ENCODE data around the gene NIPBL.
"Not testable (repeated sequence)": the region's sequence is repeated elsewhere in the genome, so short reads cannot be mapped to it uniquely, and the experiment has no call there.

NIPBL gene

DNA sequence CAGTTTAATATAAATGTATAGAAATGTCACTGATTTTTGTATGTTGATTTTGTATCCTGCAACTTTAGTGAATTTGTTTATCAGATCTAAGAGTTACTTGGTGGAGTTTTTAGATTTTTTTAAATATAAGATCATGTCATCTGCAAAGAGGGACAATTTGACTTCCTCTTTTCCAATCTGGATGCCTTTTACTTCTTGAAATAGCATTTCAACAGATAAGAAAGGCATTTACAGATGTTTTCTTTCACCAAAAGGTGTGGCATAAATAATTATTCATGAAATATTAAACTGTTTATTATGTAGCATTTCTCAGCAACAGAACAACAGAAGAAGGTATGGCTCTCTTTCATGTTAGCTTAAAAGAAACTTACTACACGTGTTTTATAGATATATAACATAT lies 34.9 kb upstream of the NIPBL start:
- Mint-ChIP-seq H3K36me3 (ENCODE audit: low read depth) (no peaks in the 10 kb centered on the region), H3K27ac (no peak overlapping the region), H3K9me3 (peaks cover 7% of the 10 kb centered on the region), H3K4me3 (no peak overlapping the region), H3K4me1 (no peaks in the 10 kb centered on the region), H3K27me3 (ENCODE audit: low read depth, poor library complexity) (peaks cover 3% of the 10 kb centered on the region)
- no peak for DNase-seq
- TF ChIP-seq, protein P1, sequence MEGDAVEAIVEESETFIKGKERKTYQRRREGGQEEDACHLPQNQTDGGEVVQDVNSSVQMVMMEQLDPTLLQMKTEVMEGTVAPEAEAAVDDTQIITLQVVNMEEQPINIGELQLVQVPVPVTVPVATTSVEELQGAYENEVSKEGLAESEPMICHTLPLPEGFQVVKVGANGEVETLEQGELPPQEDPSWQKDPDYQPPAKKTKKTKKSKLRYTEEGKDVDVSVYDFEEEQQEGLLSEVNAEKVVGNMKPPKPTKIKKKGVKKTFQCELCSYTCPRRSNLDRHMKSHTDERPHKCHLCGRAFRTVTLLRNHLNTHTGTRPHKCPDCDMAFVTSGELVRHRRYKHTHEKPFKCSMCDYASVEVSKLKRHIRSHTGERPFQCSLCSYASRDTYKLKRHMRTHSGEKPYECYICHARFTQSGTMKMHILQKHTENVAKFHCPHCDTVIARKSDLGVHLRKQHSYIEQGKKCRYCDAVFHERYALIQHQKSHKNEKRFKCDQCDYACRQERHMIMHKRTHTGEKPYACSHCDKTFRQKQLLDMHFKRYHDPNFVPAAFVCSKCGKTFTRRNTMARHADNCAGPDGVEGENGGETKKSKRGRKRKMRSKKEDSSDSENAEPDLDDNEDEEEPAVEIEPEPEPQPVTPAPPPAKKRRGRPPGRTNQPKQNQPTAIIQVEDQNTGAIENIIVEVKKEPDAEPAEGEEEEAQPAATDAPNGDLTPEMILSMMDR (IDR thresholded peaks at IDR 0.05) = no peak

DNA sequence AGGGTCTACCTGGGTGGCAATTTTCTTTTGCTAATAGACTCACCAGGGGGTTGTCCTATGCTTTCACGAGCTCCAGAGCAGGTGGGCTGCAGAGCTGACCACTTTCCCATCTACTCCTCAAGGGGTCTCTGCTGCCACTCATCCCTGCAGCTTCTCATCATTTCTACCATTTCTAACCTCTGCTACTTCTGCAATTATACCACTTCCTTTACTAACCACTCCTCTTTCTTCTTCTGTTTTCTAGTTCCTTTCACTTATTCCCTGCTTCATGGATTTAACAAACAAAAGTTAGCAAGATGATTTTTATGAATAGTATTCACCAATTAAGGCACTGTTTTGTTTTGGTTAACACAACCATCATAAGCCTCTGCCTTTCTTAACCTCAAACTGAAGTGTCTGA lies 34.5 kb upstream of the NIPBL start:
- H3K36me3 Mint-ChIP-seq (ENCODE audit: low read depth) = no peaks in the 10 kb centered on the region
- TF ChIP-seq, protein P1 (IDR thresholded peaks at IDR 0.05) = no peak
- H3K27me3 Mint-ChIP-seq (ENCODE audit: low read depth, poor library complexity) = peaks cover 3% of the 10 kb centered on the region
- DNase-seq = no peak
- H3K4me1 Mint-ChIP-seq = no peaks in the 10 kb centered on the region
- H3K27ac Mint-ChIP-seq = no peak overlapping the region
- no peak overlapping the region for H3K4me3 Mint-ChIP-seq
- H3K9me3 Mint-ChIP-seq = peaks cover 7% of the 10 kb centered on the region

DNA sequence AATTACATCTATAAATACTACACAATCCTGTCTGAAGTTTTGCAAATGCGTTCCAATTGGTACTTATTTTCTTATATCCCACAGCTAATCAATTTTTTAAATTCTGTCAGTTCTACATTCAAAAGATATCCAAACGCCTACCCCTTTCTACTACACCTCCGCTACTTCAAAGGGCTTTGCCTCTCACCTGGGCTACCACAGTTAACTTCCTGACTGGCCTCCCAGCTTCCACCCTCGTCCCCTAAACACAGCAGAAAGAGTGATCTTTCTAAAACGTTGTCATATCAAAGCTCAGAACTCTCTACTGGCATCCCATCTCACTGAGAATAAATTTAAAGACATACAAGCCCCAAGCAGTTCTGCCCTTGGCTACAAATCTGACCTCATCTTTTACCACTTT lies 32.3 kb upstream of the NIPBL start:
- Mint-ChIP-seq H3K9me3 (peaks cover 7% of the 10 kb centered on the region), H3K36me3 (ENCODE audit: low read depth) (no peaks in the 10 kb centered on the region), H3K27me3 (ENCODE audit: low read depth, poor library complexity) (peaks cover 6% of the 10 kb centered on the region), H3K4me3 (no peak overlapping the region), H3K4me1 (no peaks in the 10 kb centered on the region), H3K27ac (no peak overlapping the region)
- DNase-seq = no peak
- TF ChIP-seq, protein P1 (IDR thresholded peaks at IDR 0.05) = no peak

DNA sequence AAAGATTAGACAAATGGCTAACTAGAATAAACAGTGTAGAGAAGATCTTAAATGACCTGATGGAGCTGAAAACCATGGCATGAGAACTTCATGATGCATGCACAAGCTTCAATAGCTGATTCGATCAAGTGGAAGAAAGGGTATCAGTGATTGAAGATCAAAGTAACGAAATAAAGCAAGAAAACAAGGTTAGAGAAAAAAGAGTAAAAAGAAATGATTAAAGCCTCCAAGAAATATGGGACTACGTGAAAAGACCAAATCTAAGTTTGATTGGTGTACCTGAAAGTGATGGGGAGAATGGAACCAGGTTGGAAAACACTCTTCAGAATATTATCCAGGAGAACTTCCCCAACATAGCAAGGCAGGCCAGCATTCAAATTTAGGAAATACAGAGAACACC lies 28.0 kb upstream of the NIPBL start:
- not testable (repeated sequence) for H3K36me3 Mint-ChIP-seq (ENCODE audit: low read depth); H3K27me3 Mint-ChIP-seq (ENCODE audit: low read depth, poor library complexity); H3K4me3 Mint-ChIP-seq; DNase-seq; H3K4me1 Mint-ChIP-seq; H3K27ac Mint-ChIP-seq
- peaks cover 17% of the 10 kb centered on the region for H3K9me3 Mint-ChIP-seq

DNA sequence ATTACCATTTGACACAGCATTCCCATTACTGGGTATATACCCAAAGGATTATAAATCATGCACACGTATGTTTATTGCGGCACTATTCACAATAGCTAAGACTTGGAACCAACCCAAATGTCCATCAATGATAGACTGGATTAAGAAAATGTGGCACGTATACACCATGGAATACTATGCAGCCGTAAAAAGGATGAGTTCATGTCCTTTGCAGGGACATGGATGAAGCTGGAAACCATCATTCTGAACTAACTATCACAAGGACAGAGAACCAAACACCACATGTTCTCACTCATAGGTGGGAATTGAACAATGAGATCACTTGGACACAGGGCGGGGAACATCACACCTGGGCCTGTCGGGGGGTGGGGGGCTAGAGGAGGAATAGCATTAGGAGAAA lies 23.7 kb upstream of the NIPBL start:
- H3K4me3 Mint-ChIP-seq; H3K27me3 Mint-ChIP-seq (ENCODE audit: low read depth, poor library complexity); H3K27ac Mint-ChIP-seq; H3K4me1 Mint-ChIP-seq; H3K36me3 Mint-ChIP-seq (ENCODE audit: low read depth); DNase-seq: not testable (repeated sequence)
- H3K9me3 Mint-ChIP-seq = peaks cover 24% of the 10 kb centered on the region

DNA sequence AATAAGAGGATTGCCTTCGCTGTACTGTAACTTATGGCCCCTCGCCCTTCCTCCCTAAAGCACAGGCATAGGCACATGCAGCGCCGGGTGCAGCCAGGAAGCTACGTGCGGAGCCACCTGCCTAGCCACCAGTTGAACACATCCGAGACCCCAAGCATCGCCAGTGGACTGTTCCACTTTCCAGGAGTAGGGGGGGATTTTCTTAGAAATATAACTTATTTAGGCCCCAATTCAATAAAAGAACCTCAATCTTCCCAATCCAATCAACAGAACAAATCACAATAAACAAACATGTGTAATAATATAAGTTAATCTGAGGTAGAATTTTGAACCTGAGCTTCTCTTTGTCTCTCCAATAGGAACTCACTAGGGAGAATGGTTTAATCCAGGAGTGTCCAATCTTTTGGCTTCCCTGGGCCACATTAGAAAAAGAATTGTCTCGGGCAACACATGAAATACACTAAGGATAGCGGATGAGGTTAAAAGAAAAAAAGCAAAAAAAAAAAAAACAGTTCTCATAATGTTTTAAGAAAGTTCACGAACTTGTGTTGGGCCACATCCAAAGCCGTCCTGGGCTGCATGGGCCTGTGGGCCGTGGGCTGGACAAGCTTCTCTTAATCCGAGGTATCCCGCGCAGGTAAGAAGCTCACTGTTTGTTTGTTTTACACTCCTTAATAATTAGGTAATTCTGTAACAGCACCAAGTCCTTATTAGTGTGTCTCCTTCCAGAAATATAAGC lies 22.0 kb upstream of the NIPBL start:
- Mint-ChIP-seq H3K36me3 (ENCODE audit: low read depth) (no peaks in the 10 kb centered on the region), H3K27me3 (ENCODE audit: low read depth, poor library complexity) (peaks cover 7% of the 10 kb centered on the region), H3K27ac (no peak overlapping the region), H3K9me3 (peaks cover 24% of the 10 kb centered on the region), H3K4me3 (no peak overlapping the region), H3K4me1 (no peaks in the 10 kb centered on the region)
- TF ChIP-seq, protein P1 (IDR thresholded peaks at IDR 0.05) = no peak
- DNase-seq = no peak

DNA sequence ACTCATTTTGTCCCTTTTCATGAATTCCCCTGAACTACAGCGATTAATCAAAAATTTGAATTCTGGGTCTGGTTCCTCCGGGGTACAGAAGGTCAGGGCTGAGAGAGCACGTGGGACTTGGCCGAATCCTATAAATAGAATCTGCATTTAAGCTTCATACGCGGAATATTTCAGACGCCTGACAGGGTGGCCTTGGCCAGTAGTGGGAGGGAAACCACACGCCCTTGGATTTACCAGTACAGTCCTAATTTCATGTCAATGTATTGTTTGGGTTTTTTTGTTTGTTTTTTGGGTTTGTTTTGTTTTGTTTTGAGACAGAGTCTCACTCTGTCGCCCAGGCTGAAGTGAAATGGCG lies 21.5 kb upstream of the NIPBL start:
- H3K27me3 Mint-ChIP-seq (ENCODE audit: low read depth, poor library complexity) = peaks cover 4% of the 10 kb centered on the region
- H3K4me3 Mint-ChIP-seq = no peak overlapping the region
- H3K27ac Mint-ChIP-seq = no peak overlapping the region
- TF ChIP-seq, protein P1 (IDR thresholded peaks at IDR 0.05) = no peak
- H3K4me1 Mint-ChIP-seq = no peaks in the 10 kb centered on the region
- peaks cover 22% of the 10 kb centered on the region for H3K9me3 Mint-ChIP-seq
- no peak for DNase-seq
- no peaks in the 10 kb centered on the region for H3K36me3 Mint-ChIP-seq (ENCODE audit: low read depth)
